H9 (cell line): ENCODE data around the gene PPP1R14B. TPM values are rescaled to one million over a fixed set of nuclear protein-coding genes. Genes with fewer than 3 reads are reported as not detected.

Source experiments
- DNase-seq: peaks from one replicate; pipeline ENCODE4 v3.0.0-alpha.2; 2017
- H2AFZ ChIP-seq: one replicate; pipeline ENCODE4 v1.6.1; 2013; ENCODE audit warnings: mild to moderate bottlenecking, low read length, control low read depth, moderate library complexity
- H2AK5ac ChIP-seq: 2 replicates; pipeline ENCODE4 v1.6.1; 2013; ENCODE audit warnings: low read length, control low read depth, mixed read lengths; ENCODE audit not compliant: insufficient read length
- H2BK120ac ChIP-seq: one replicate; pipeline ENCODE4 v1.6.1; 2013; ENCODE audit warnings: low read depth, mild to moderate bottlenecking, low read length, control low read depth, inconsistent platforms; ENCODE audit not compliant: poor library complexity, severe bottlenecking
- H2BK12ac ChIP-seq: 2 replicates; pipeline ENCODE4 v1.6.1; 2013; ENCODE audit warnings: low read length, control low read depth, mixed read lengths, low read depth; ENCODE audit not compliant: insufficient read length
- H2BK15ac ChIP-seq: 2 replicates; pipeline ENCODE4 v1.6.1; 2013; ENCODE audit warnings: low read depth, low read length, control low read depth
- H2BK20ac ChIP-seq: one replicate; pipeline ENCODE4 v1.6.1; 2013; ENCODE audit warnings: low read depth, mild to moderate bottlenecking, low read length, control low read depth, inconsistent platforms; ENCODE audit not compliant: poor library complexity, severe bottlenecking
- H2BK5ac ChIP-seq: 2 replicates; pipeline ENCODE4 v1.6.1; 2013; ENCODE audit warnings: low read length, control low read depth, mixed read lengths; ENCODE audit not compliant: insufficient read length
- H3K14ac ChIP-seq: 2 replicates; pipeline ENCODE4 v1.6.1; 2013; ENCODE audit warnings: low read length, control low read depth; ENCODE audit not compliant: insufficient read depth
- H3K18ac ChIP-seq: 2 replicates; pipeline ENCODE4 v1.6.1; 2013; ENCODE audit warnings: low read depth, mild to moderate bottlenecking, mixed read lengths, low read length, control low read depth; ENCODE audit not compliant: insufficient read length
- H3K23ac ChIP-seq: 2 replicates; pipeline ENCODE4 v1.6.1; 2013; ENCODE audit warnings: low read length, control low read depth, mixed read lengths, low read depth; ENCODE audit not compliant: insufficient read length
- H3K23me2 ChIP-seq: 2 replicates; pipeline ENCODE4 v1.6.1; 2013; ENCODE audit warnings: low read depth, mild to moderate bottlenecking, mixed read lengths, low read length, control low read depth; ENCODE audit not compliant: insufficient read length, poor library complexity, severe bottlenecking
- H3K27ac ChIP-seq: 2 replicates; pipeline ENCODE4 v1.5.1; 2013; ENCODE audit warnings: low read length, control low read depth, mixed read lengths, low read depth; ENCODE audit not compliant: insufficient read length
- H3K27me3 ChIP-seq: 2 replicates; pipeline ENCODE4 v1.6.1; 2013; ENCODE audit warnings: low read length, control low read depth, inconsistent platforms; ENCODE audit not compliant: insufficient read depth
- H3K4ac ChIP-seq: 2 replicates; pipeline ENCODE4 v1.6.1; 2013; ENCODE audit warnings: low read depth, mild to moderate bottlenecking, control low read depth, inconsistent platforms, low read length, moderate library complexity
- H3K4me1 ChIP-seq: 2 replicates; pipeline ENCODE4 v1.6.1; 2013; ENCODE audit warnings: low read length, control low read depth, inconsistent platforms; ENCODE audit not compliant: insufficient read depth
- H3K4me2 ChIP-seq: 2 replicates; pipeline ENCODE4 v1.6.1; 2013; ENCODE audit warnings: low read length, control low read depth, mixed read lengths; ENCODE audit not compliant: insufficient read length, insufficient read depth
- H3K56ac ChIP-seq: 2 replicates; pipeline ENCODE4 v1.6.1; 2013; ENCODE audit warnings: low read depth, mild to moderate bottlenecking, mixed read lengths, low read length, control low read depth; ENCODE audit not compliant: insufficient read length
- H3K79me1 ChIP-seq: 2 replicates; pipeline ENCODE4 v1.6.1; 2013; ENCODE audit warnings: low read depth, mild to moderate bottlenecking, moderate library complexity, low read length, control low read depth, inconsistent platforms; ENCODE audit not compliant: insufficient read depth, poor library complexity, severe bottlenecking
- H3K79me2 ChIP-seq: 2 replicates; pipeline ENCODE4 v1.6.1; 2013; ENCODE audit warnings: low read length, control low read depth, inconsistent platforms; ENCODE audit not compliant: insufficient read depth
- H3K9ac ChIP-seq: 2 replicates; pipeline ENCODE4 v1.6.1; 2013; ENCODE audit warnings: low read length, control low read depth, mixed read lengths; ENCODE audit not compliant: insufficient read length; ENCODE audit errors: extremely low read depth
- H3K9me3 ChIP-seq: one replicate; pipeline ENCODE4 v1.6.1; 2013; ENCODE audit warnings: low read depth, low read length, inconsistent platforms; ENCODE audit not compliant: control insufficient read depth
- H3T11ph ChIP-seq: one replicate; pipeline ENCODE4 v1.6.1; 2013; ENCODE audit warnings: mild to moderate bottlenecking, low read length, control low read depth, inconsistent platforms
- H4K20me1 ChIP-seq: one replicate; pipeline ENCODE4 v1.6.1; 2013; ENCODE audit not compliant: control insufficient read depth, insufficient read length, insufficient read depth
- H4K5ac ChIP-seq: 2 replicates; pipeline ENCODE4 v1.6.1; 2013; ENCODE audit warnings: low read depth, mild to moderate bottlenecking, mixed read lengths, low read length, control low read depth; ENCODE audit not compliant: insufficient read length
- H4K8ac ChIP-seq: replicated peaks from 2 replicates; pipeline ENCODE4 v1.6.1; 2013; ENCODE audit warnings: low read length, control low read depth, mixed read lengths, low read depth; ENCODE audit not compliant: insufficient read length
- H4K91ac ChIP-seq: 2 replicates; pipeline ENCODE4 v1.6.1; 2013; ENCODE audit warnings: low read depth, mild to moderate bottlenecking, moderate library complexity, mixed read lengths, low read length, control low read depth; ENCODE audit not compliant: insufficient read length
- H3K27ac Mint-ChIP-seq, 3 experiments: 2 replicates in 2 of 3; 3 replicates in 1 of 3; pipeline ENCODE4 v1.8.0; 2020 to 2021; ENCODE audit warnings: mixed read lengths in 3 of 3, mild to moderate bottlenecking in 1 of 3, moderate library complexity in 1 of 3
- H3K27me3 Mint-ChIP-seq: 2 replicates; pipeline ENCODE4 v1.8.0; 2021; ENCODE audit warnings: low read depth, mild to moderate bottlenecking, moderate library complexity, mixed read lengths
- H3K36me3 Mint-ChIP-seq, 3 experiments: 2 replicates in 2 of 3; 3 replicates in 1 of 3; pipeline ENCODE4 v1.8.0; 2020 to 2021; ENCODE audit warnings: low read depth in 3 of 3, mixed read lengths in 3 of 3; ENCODE audit not compliant: insufficient read depth in 1 of 3
- H3K4me1 Mint-ChIP-seq, 2 experiments: 2 replicates each; pipeline ENCODE4 v1.8.0; 2020; ENCODE audit warnings: mixed read lengths in 2 of 2
- H3K4me3 Mint-ChIP-seq, 2 experiments: 2 replicates in 1 of 2; 3 replicates in 1 of 2; pipeline ENCODE4 v1.8.0; 2020 to 2021; ENCODE audit warnings: mild to moderate bottlenecking in 2 of 2, mixed read lengths in 2 of 2, moderate library complexity in 1 of 2
- H3K9me3 Mint-ChIP-seq, 2 experiments: 2 replicates in 1 of 2; 3 replicates in 1 of 2; pipeline ENCODE4 v1.8.0; 2020; ENCODE audit warnings: mild to moderate bottlenecking in 2 of 2, mixed read lengths in 2 of 2, moderate library complexity in 1 of 2
- CTCF ChIP-seq: fragments of 200-600 bp; sonication (generic); conservative IDR thresholded peaks from 3 replicates; pipeline ENCODE4 v1.8.0; 2021; ENCODE audit warnings: antibody characterized with exemption, mild to moderate bottlenecking
- WGBS: extraction: QIAGEN DNeasy Blood & Tissue Kit; methylation state at CpG from one replicate; pipeline ENCODE4 v1.1.7; 2013; ENCODE audit warnings: missing lambda C conversion rate, low lambda C conversion rate, mixed read lengths; ENCODE audit not compliant: insufficient read length; ENCODE audit errors: extremely low coverage; 5-methylcytosine and 5-hydroxymethylcytosine counted together
- total RNA-seq: library from RNA; stranded (reverse); gene quantifications from 2 replicates; pipeline ENCODE4 v1.2.1, GENCODE V29; 2021

Gene PPP1R14B
- total RNA-seq, 1 experiment from 2014 or later, result 358 TPM

GRCh38 chr11:64203421-64204079 lies 43.2 kb downstream of the PPP1R14B start:
- Mint-ChIP-seq H3K36me3 (peaks cover 44 to 86% (median 77%) of the 10 kb centered on the region in 3 experiments; a peak in 6 of 7 replicates), H3K27ac (peak overlapping the region in 2 of 3 experiments; percentile 88 to 91; a peak in 4 of 7 replicates), H3K4me3 (no peak overlapping the region), H3K9me3 (no peaks in the 10 kb centered on the region; a peak in 1 of 5 replicates), H3K4me1 (peaks cover 13 to 14% of the 10 kb centered on the region in 2 experiments), H3K27me3 (no peaks in the 10 kb centered on the region)
- Histone ChIP-seq H3K23ac (no peak overlapping the region), H3K27me3 (no peaks in the 10 kb centered on the region), H2BK20ac (no peak overlapping the region), H3K9me3 (no peaks in the 10 kb centered on the region), H2AFZ (no peak overlapping the region), H4K5ac (no peak overlapping the region), H4K91ac (no peak overlapping the region), H3K56ac (no peak overlapping the region), H2BK5ac (no peak overlapping the region), H3K4me2 (no peak overlapping the region), H2BK120ac (no peak overlapping the region), H2BK15ac (no peak overlapping the region), H3K4ac (no peak overlapping the region), H3K27ac (no peak overlapping the region), H2BK12ac (no peak overlapping the region), H3T11ph (no peak overlapping the region), H3K9ac (no peak overlapping the region), H4K20me1 (no peaks in the 10 kb centered on the region), H3K18ac (no peak overlapping the region), H2AK5ac (no peak overlapping the region), H3K79me2 (no peaks in the 10 kb centered on the region), H3K79me1 (no peaks in the 10 kb centered on the region), H3K23me2 (no peaks in the 10 kb centered on the region), H3K4me1 (no peaks in the 10 kb centered on the region), H4K8ac (no peak overlapping the region), H3K14ac (no peak overlapping the region)
- WGBS, result no CpG with 5 or more reads among the region's 27 CpGs
- DNase-seq, result no peak
- no peak for TF ChIP-seq CTCF
